RWPE2 (cell line): Measurements from ENCODE around the gene TBCE.

Source experiments
- ATAC-seq: fragments of 200-7000 bp; cut with Tn5 transposase; 3 replicates; pipeline ENCODE4 v1.9.1; 2021; ENCODE audit warnings: low read depth
- DNase-seq: peaks from one replicate; pipeline ENCODE4 v3.0.0-alpha.2; 2020; ENCODE audit warnings: low spot score
- H3K27ac ChIP-seq: fragments of 450-650 bp; 2 replicates; pipeline ENCODE4 v1.5.1; 2017; ENCODE audit warnings: mild to moderate bottlenecking; ENCODE audit not compliant: poor library complexity, severe bottlenecking
- H3K27me3 ChIP-seq: fragments of 250-450 bp; sonication (Bioruptor Pico); 2 replicates; pipeline ENCODE4 v1.5.1; 2021; ENCODE audit warnings: mild to moderate bottlenecking, moderate library complexity; ENCODE audit not compliant: insufficient read depth, poor library complexity, severe bottlenecking
- H3K36me3 ChIP-seq: fragments of 250-450 bp; sonication (Bioruptor Pico); 2 replicates; pipeline ENCODE4 v1.5.1; 2020; ENCODE audit warnings: low read depth, mild to moderate bottlenecking, moderate library complexity
- H3K4me1 ChIP-seq: fragments of 250-450 bp; sonication (Bioruptor Pico); 2 replicates; pipeline ENCODE4 v1.5.1; 2021; ENCODE audit warnings: mild to moderate bottlenecking, moderate library complexity; ENCODE audit not compliant: insufficient read depth, poor library complexity, severe bottlenecking
- H3K4me3 ChIP-seq: fragments of 250-450 bp; sonication (Bioruptor Pico); 2 replicates; pipeline ENCODE4 v1.5.1; 2021; ENCODE audit warnings: mild to moderate bottlenecking, moderate library complexity; ENCODE audit not compliant: severe bottlenecking
- H3K9me3 ChIP-seq: fragments of 250-450 bp; sonication (Bioruptor Pico); 2 replicates; pipeline ENCODE4 v1.5.1; 2021; ENCODE audit warnings: mild to moderate bottlenecking, moderate library complexity; ENCODE audit not compliant: severe bottlenecking
- TF ChIP-seq, protein P1 (sequence below): fragments of 450-650 bp; IDR thresholded peaks from one replicate; pipeline ENCODE4 v1.5.1; 2017; ENCODE audit warnings: mild to moderate bottlenecking, moderate library complexity; ENCODE audit not compliant: poor library complexity, severe bottlenecking

Gene TBCE

GRCh38 chr1:235328271-235329138, 38.7 kb upstream of the TBCE start, which contains the start of gene GGPS1:
Gene GGPS1 (plus strand): TSS chr1:235328570. CDS start chr1:235335265, 6,695 bp downstream.
- peak within 1 kb of the TSS; percentile 75 for H3K27ac ChIP-seq
- ATAC-seq (peak; percentile 88), DNase-seq (peak; percentile 93)
- no peaks in the 10 kb centered on the region for H3K9me3 ChIP-seq
- peaks cover 9% of the 10 kb centered on the region for H3K36me3 ChIP-seq
- H3K4me3 ChIP-seq: peak within 1 kb of the TSS; percentile 96
- peaks cover 37% of the 10 kb centered on the region for H3K4me1 ChIP-seq
- TF ChIP-seq, protein P1, sequence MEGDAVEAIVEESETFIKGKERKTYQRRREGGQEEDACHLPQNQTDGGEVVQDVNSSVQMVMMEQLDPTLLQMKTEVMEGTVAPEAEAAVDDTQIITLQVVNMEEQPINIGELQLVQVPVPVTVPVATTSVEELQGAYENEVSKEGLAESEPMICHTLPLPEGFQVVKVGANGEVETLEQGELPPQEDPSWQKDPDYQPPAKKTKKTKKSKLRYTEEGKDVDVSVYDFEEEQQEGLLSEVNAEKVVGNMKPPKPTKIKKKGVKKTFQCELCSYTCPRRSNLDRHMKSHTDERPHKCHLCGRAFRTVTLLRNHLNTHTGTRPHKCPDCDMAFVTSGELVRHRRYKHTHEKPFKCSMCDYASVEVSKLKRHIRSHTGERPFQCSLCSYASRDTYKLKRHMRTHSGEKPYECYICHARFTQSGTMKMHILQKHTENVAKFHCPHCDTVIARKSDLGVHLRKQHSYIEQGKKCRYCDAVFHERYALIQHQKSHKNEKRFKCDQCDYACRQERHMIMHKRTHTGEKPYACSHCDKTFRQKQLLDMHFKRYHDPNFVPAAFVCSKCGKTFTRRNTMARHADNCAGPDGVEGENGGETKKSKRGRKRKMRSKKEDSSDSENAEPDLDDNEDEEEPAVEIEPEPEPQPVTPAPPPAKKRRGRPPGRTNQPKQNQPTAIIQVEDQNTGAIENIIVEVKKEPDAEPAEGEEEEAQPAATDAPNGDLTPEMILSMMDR: no peak
- no peaks in the 10 kb centered on the region for H3K27me3 ChIP-seq

DNA sequence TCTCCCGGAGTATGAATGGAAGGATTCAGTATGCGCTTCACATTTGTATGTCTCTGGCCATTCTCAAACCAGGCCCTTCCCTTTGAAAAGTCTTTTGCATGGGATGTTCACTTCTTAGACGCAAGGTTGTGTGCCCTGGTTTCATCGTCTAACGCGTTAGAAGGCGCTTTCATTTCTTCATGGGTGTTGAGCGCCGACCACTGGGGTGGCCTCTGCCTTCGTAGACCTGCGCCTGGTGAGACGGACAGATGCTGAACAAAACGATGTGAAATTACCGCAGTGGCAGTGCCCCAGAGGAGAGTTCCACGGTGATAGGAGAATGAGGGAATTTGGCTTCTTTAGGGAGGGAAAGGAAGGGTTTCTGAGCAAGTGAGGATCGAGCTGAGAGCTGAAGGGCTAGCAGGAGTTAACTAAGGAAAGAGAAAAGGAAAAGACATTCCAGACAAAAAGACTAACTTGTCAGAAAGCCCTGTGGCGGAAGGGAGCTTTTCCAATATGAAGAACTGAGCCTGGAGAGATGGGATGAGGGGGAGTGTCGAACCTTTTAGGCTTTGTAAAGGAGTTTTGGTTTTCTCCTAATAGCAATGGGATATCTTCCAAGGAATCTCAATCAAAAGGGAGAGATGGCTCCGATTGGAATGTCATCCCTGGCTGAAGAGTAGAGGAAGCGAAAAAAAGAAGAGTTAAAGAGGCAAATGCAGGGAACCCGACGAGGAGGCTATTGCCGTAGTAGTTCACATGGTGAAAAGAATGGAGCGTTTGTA, 37.9 kb upstream of the TBCE start:
- Histone ChIP-seq H3K4me1 (peaks cover 35% of the 10 kb centered on the region), H3K4me3 (peak overlapping the region; percentile 54), H3K27me3 (no peaks in the 10 kb centered on the region), H3K27ac (peak overlapping the region; percentile 75), H3K9me3 (no peaks in the 10 kb centered on the region), H3K36me3 (peaks cover 9% of the 10 kb centered on the region)
- DNase-seq (no peak), ATAC-seq (0 out of 3 replicates have a peak, but pooled peaks have one; percentile 1)
- TF ChIP-seq, protein P1: no peak

- peaks cover 9% of the 10 kb centered on the region for H3K36me3 ChIP-seq
- H3K27ac ChIP-seq: no peak overlapping the region
- H3K4me1 ChIP-seq: peaks cover 24% of the 10 kb centered on the region
- no peaks in the 10 kb centered on the region for H3K27me3 ChIP-seq
- DNase-seq: no peak
- TF ChIP-seq, protein P1: no peak
- H3K9me3 ChIP-seq: no peaks in the 10 kb centered on the region
- ATAC-seq: no peak
- H3K4me3 ChIP-seq: no peak overlapping the region
Measured at GRCh38 chr1:235330918-235331285, 36.3 kb upstream of the TBCE start.

GRCh38 chr1:235331401-235331800, 35.8 kb upstream of the TBCE start:
- H3K4me1 ChIP-seq: peaks cover 20% of the 10 kb centered on the region
- no peak for DNase-seq
- no peaks in the 10 kb centered on the region for H3K27me3 ChIP-seq
- TF ChIP-seq, protein P1: no peak
- H3K9me3 ChIP-seq: no peaks in the 10 kb centered on the region
- peaks cover 6% of the 10 kb centered on the region; the same call in 1 of the 2 replicates for H3K36me3 ChIP-seq
- H3K4me3 ChIP-seq: no peak overlapping the region
- ATAC-seq: no peak
- no peak overlapping the region for H3K27ac ChIP-seq
